CMK (cell line): ENCODE measurements around the gene TBC1D9B.

ENCODE experiments used
- DNase-seq: peaks from one replicate; pipeline ENCODE4 v3.0.0-alpha.2; 2010; ENCODE audit warnings: low read depth

Gene TBC1D9B

GRCh38 chr5:179869641-179870402 is 37.9 kb downstream of the TBC1D9B start:
- DNase-seq: no peak

- DNase-seq: no peak
Measured at GRCh38 chr5:179869101-179869500, 38.6 kb downstream of the TBC1D9B start.

GRCh38 chr5:179868541-179868940 is 39.2 kb downstream of the TBC1D9B start:
- DNase-seq: no peak

- DNase-seq: no peak
Measured at GRCh38 chr5:179867476-179867875, 40.2 kb downstream of the TBC1D9B start.

GRCh38 chr5:179867079-179867465 is 40.6 kb downstream of the TBC1D9B start:
- DNase-seq: no peak

- DNase-seq: no peak
Measured at GRCh38 chr5:179866241-179867078, 41.2 kb downstream of the TBC1D9B start.

GRCh38 chr5:179865491-179866240 is 42.0 kb downstream of the TBC1D9B start:
- no peak for DNase-seq

- no peak for DNase-seq
Measured at GRCh38 chr5:179864686-179865085, 43.0 kb downstream of the TBC1D9B start.

- DNase-seq: no peak
Measured at GRCh38 chr5:179863449-179864085, 44.1 kb downstream of the TBC1D9B start.

GRCh38 chr5:179862891-179863290 is 44.8 kb downstream of the TBC1D9B start:
- DNase-seq: no peak

GRCh38 chr5:179862296-179862695 is 45.4 kb downstream of the TBC1D9B start:
- DNase-seq: no peak

GRCh38 chr5:179860301-179860700 is 47.4 kb downstream of the TBC1D9B start:
- no peak for DNase-seq

- DNase-seq: peak; percentile 74
Measured at GRCh38 chr5:179858586-179859427, 48.9 kb downstream of the TBC1D9B start, which contains the start of gene MRNIP. TSS of gene MRNIP (minus strand) at chr5:179858817. CDS start at chr5:179858796, 21 bp downstream.

GRCh38 chr5:179858241-179858585 is 49.5 kb downstream of the TBC1D9B start:
- no peak for DNase-seq

GRCh38 chr5:179854356-179854755 is 53.3 kb downstream of the TBC1D9B start:
- no peak for DNase-seq

- no peak for DNase-seq
Measured at GRCh38 chr5:179852993-179853547, 54.6 kb downstream of the TBC1D9B start.

GRCh38 chr5:179841621-179842020 is 66.1 kb downstream of the TBC1D9B start:
- DNase-seq: no peak

GRCh38 chr5:179840766-179841165 is 66.9 kb downstream of the TBC1D9B start:
- DNase-seq: no peak

- no peak for DNase-seq
Measured at GRCh38 chr5:179840321-179840720, 67.4 kb downstream of the TBC1D9B start.

- DNase-seq: no peak
Measured at GRCh38 chr5:179839328-179840256, 68.1 kb downstream of the TBC1D9B start.
